Astrocyte of the cerebellum (primary cell): Measurements from ENCODE around the gene FXYD7.

Experiments used
- DNase-seq: peaks from one replicate; pipeline ENCODE4 v3.0.0-alpha.2; 2011; ENCODE audit warnings: low read depth
- H3K4me3 ChIP-seq: 2 replicates; pipeline ENCODE4 v1.5.1; 2011; ENCODE audit warnings: mild to moderate bottlenecking, low read depth, low read length, moderate library complexity
- in situ Hi-C: cut with HindIII; loops from 2 replicates; pipeline ENCODE4 v1.10.0; 2017; ENCODE audit warnings: low sequenced_read_pairs
- TF ChIP-seq, protein P1 (sequence below): IDR thresholded peaks from 2 replicates; pipeline ENCODE4 v1.5.1; 2012; ENCODE audit warnings: low read length, low read depth, moderate library complexity, mild to moderate bottlenecking; ENCODE audit errors: missing control alignments

The FXYD7 gene

DNA sequence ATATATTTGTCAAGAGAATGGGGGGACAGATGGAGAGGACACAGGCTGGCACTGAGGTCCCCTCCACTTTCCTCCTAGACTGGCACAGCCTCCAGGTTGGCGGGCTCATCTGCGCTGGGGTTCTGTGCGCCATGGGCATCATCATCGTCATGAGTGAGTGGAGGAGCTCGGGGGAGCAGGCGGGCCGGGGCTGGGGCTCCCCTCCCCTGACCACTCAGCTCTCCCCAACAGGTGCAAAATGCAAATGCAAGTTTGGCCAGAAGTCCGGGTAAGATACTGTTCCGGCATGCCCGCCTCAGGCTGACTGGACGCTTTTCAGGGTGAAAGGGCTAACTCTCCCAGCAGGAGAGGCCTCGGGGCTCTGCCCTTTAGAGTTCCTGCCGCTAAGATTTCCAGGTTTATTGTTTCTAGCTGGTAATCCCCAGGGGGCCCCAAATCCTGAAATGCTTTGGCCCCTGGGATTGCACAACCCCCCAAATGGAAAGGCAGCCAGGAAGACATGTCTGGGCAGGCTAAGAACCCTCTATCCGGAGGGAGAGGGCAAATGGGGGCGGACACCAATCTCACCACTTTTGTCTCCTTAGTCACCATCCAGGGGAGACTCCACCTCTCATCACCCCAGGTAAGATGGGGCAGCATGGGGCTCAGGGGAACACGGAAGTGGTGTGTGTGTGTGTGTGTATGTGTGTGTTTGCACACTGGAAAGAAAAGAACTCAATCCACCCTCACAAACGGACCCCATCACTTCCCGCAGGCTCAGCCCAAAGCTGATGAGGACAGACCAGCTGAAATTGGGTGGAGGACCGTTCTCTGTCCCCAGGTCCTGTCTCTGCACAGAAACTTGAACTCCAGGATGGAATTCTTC lies 20.1 kb upstream of the FXYD7 start:
- no peak for DNase-seq
- TF ChIP-seq, protein P1, sequence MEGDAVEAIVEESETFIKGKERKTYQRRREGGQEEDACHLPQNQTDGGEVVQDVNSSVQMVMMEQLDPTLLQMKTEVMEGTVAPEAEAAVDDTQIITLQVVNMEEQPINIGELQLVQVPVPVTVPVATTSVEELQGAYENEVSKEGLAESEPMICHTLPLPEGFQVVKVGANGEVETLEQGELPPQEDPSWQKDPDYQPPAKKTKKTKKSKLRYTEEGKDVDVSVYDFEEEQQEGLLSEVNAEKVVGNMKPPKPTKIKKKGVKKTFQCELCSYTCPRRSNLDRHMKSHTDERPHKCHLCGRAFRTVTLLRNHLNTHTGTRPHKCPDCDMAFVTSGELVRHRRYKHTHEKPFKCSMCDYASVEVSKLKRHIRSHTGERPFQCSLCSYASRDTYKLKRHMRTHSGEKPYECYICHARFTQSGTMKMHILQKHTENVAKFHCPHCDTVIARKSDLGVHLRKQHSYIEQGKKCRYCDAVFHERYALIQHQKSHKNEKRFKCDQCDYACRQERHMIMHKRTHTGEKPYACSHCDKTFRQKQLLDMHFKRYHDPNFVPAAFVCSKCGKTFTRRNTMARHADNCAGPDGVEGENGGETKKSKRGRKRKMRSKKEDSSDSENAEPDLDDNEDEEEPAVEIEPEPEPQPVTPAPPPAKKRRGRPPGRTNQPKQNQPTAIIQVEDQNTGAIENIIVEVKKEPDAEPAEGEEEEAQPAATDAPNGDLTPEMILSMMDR, result no peak
- in situ Hi-C loops, result no loop called here
- H3K4me3 ChIP-seq, result no peak overlapping the region

DNA sequence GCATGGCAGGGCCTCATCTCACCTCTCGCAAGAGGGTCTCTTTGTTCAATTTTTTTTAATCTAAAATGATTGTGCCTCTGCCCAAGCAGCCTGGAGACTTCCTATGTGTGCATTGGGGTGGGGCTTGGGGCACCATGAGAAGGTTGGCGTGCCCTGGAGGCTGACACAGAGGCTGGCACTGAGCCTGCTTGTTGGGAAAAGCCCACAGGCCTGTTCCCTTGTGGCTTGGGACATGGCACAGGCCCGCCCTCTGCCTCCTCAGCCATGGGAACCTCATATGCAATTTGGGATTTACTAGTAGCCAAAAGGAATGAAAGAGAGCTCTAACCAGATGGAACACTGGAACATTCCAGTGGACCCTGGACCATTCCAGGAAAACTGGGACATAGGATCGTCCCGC lies 19.5 kb upstream of the FXYD7 start:
- H3K4me3 ChIP-seq, result no peak overlapping the region
- TF ChIP-seq, protein P1, result no peak
- no peak for DNase-seq
- in situ Hi-C loops, result no loop called here

DNA sequence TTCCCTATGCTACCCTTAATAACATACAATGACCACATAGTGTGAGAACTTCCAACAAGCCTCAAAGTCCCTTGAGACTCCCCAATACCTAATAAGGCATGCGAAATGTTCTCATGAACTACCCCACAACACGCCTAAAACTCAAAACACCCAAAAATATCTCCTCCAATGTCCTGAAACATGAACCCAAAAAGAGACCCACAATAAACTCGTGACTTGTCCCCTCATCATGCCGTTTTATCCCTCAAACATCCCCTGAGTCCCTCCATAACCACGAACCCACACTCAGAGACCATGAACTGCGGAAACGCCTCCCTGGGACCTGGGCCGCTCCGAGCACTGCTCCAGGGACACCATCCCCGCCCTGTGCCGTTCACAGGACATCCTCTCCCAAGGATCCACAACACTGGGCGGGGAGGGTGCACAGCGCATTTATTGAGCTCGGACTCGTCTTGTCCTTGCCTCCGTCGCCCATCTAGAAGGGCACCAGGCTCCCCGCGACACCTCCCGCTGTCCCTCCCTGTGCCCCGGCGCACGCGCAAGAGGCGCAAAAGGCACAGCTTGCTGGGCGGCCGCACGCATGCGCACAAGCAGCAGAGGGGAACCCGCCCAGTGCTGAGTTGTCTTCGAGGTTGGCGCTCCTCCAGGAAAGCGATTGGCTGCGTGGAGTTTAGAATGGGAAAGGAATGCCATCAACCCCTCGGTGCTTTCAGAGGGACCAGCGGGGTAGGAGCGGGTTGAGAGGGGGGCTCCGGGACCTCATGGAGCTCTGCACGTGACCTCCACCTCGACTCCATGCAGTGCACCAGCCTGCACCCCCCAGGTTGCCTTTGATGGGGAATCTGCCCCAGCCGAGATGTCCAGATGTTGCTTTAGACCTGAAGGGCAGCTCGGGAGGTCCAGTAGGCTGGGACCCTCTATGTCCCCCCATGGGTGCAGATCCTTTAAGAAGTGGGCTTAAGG lies 18.7 kb upstream of the FXYD7 start:
- peak; percentile 65 for DNase-seq
- in situ Hi-C loops, result no loop called here
- TF ChIP-seq, protein P1, result no peak
- H3K4me3 ChIP-seq, result peak overlapping the region; percentile 47

DNA sequence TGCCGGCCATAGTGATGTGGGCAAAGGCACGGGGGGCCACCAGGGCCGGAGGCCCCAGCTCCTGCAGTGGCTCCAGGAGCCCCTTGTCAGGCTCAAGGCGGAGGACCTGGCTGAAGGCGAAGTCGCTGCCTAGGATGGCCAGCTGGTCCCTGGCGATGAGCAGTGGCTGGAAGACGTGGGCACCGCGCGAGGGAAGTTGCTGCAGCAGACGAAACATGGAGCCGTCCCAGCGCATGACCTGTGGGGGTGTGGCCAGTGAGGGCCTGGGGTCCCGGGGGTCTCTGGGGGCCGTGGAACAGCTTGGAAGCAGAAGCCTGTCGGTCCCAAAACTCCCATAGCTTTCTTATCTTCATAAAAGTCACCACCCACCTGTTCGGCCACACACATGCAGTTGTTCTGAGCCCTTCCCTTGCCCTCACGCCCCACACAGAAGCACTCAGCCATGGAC lies 17.8 kb upstream of the FXYD7 start:
- no peak overlapping the region for H3K4me3 ChIP-seq
- DNase-seq, result no peak
- TF ChIP-seq, protein P1, result no peak
- in situ Hi-C loops, result no loop called here

DNA sequence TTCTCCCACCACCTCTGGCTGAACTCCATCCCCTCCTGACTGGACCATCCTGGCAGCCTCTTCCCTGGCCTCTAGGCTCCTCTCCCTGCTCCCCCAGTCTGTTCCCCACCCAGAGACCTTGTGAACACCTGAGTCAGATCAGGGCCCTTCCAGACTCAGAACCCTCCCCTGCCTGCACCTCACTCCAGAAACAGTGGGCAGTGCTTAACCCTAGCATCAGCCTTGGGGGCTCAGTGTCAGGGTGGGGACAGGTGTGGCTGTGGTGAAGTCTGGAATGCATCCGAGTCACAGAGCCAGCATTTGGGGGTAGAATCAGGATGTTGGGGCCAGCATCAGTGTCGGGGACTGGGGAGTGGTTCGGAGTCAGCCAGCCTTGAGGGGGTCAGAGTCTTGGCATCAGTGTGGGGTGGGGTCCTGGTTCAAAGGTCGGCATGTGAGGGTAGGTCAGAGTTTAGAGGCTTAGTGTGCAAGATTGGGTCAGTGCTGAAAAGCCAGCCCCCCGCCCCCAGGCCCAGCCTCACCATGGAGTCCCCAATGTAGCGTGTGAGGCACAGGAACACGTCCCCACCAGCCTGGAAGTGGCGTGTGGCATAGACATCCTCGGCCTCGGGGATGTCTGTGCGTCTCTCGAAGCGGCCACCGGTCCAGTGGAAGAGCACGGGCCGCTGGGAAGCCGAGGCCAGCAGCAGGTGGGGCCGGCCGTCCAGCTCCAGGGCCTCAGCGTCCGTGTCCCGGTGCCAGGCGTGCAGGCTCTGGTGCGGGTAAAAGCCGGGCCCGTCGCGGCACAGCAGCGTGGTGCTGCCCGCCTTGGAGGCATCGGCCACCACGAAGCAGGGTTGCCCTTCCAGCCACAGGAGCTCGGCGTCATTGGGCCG lies 17.1 kb upstream of the FXYD7 start:
- no peak overlapping the region for H3K4me3 ChIP-seq
- in situ Hi-C loops, result no loop called here
- TF ChIP-seq, protein P1, result no peak
- no peak for DNase-seq

DNA sequence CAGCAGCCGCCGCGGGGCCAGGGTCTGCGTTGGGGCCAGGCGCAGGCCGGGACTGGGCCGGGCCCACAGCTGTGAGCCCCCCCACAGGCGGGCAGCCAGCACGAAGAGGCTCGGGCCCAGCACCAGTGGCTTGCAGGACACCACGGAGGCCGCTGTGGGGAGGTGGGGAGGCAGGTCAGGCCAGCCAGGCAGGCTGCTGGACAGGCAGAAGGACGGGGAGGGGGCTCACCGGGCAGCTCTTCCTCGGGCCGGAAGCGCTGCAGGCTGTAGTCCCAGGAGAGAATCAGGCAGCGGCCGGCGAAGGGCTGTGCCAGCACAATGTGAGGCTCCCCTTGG lies 16.5 kb upstream of the FXYD7 start:
- DNase-seq, result no peak
- H3K4me3 ChIP-seq, result no peak overlapping the region
- in situ Hi-C loops, result no loop called here
- TF ChIP-seq, protein P1, result no peak
